ENCODE measurements around the gene KCNQ1.

Gene KCNQ1

GRCh38 chr11:2813141-2813908 lies 368.5 kb downstream of the KCNQ1 start:
- no peaks in the 10 kb centered on the region for H3K27me3 Mint-ChIP-seq
- H3K36me3 Mint-ChIP-seq = peaks cover 18% of the 10 kb centered on the region
- no peak overlapping the region for H3K27ac Mint-ChIP-seq
- peaks cover 5% of the 10 kb centered on the region for H3K9me3 Mint-ChIP-seq
- peaks cover 20% of the 10 kb centered on the region for H3K4me1 Mint-ChIP-seq
- H3K4me3 Mint-ChIP-seq = no peak overlapping the region

- no peak overlapping the region for H3K4me3 Mint-ChIP-seq
- H3K27me3 Mint-ChIP-seq = no peaks in the 10 kb centered on the region
- H3K4me1 Mint-ChIP-seq = peaks cover 15% of the 10 kb centered on the region
- H3K27ac Mint-ChIP-seq = peak overlapping the region; percentile 6
- H3K36me3 Mint-ChIP-seq = peaks cover 20% of the 10 kb centered on the region
- peaks cover 5% of the 10 kb centered on the region for H3K9me3 Mint-ChIP-seq
These were observed 369.2 kb downstream of the KCNQ1 start for GRCh38 chr11:2813968-2814367.

- Mint-ChIP-seq H3K27ac (no peak overlapping the region), H3K36me3 (peaks cover 24% of the 10 kb centered on the region), H3K4me3 (no peak overlapping the region), H3K27me3 (no peaks in the 10 kb centered on the region), H3K9me3 (peaks cover 5% of the 10 kb centered on the region), H3K4me1 (peaks cover 11% of the 10 kb centered on the region)
These were observed 369.9 kb downstream of the KCNQ1 start for GRCh38 chr11:2814751-2815150.

GRCh38 chr11:2815762-2816496 lies 371.1 kb downstream of the KCNQ1 start:
- Mint-ChIP-seq H3K4me3 (no peak overlapping the region), H3K27ac (no peak overlapping the region), H3K36me3 (peaks cover 33% of the 10 kb centered on the region), H3K4me1 (peaks cover 11% of the 10 kb centered on the region), H3K27me3 (no peaks in the 10 kb centered on the region), H3K9me3 (peaks cover 5% of the 10 kb centered on the region)

- peaks cover 35% of the 10 kb centered on the region for H3K36me3 Mint-ChIP-seq
- H3K4me3 Mint-ChIP-seq = no peak overlapping the region
- H3K9me3 Mint-ChIP-seq = peaks cover 5% of the 10 kb centered on the region
- H3K27ac Mint-ChIP-seq = no peak overlapping the region
- H3K4me1 Mint-ChIP-seq = peaks cover 11% of the 10 kb centered on the region
- H3K27me3 Mint-ChIP-seq = no peaks in the 10 kb centered on the region
These were observed 371.7 kb downstream of the KCNQ1 start for GRCh38 chr11:2816523-2816922.

GRCh38 chr11:2816941-2817421 lies 372.2 kb downstream of the KCNQ1 start:
- H3K4me1 Mint-ChIP-seq = peaks cover 9% of the 10 kb centered on the region
- H3K27me3 Mint-ChIP-seq = no peaks in the 10 kb centered on the region
- H3K27ac Mint-ChIP-seq = no peak overlapping the region
- peaks cover 10% of the 10 kb centered on the region for H3K9me3 Mint-ChIP-seq
- H3K4me3 Mint-ChIP-seq = no peak overlapping the region
- peaks cover 39% of the 10 kb centered on the region for H3K36me3 Mint-ChIP-seq

- Mint-ChIP-seq H3K9me3 (peaks cover 11% of the 10 kb centered on the region), H3K27ac (no peak overlapping the region), H3K27me3 (no peaks in the 10 kb centered on the region), H3K4me3 (no peak overlapping the region), H3K36me3 (peaks cover 42% of the 10 kb centered on the region), H3K4me1 (peaks cover 4% of the 10 kb centered on the region)
These were observed 372.6 kb downstream of the KCNQ1 start for GRCh38 chr11:2817431-2817830.

- H3K9me3 Mint-ChIP-seq = peaks cover 17% of the 10 kb centered on the region
These were observed 373.2 kb downstream of the KCNQ1 start for GRCh38 chr11:2818021-2818420.

GRCh38 chr11:2818503-2818902 lies 373.7 kb downstream of the KCNQ1 start:
- Mint-ChIP-seq H3K4me1 (no peaks in the 10 kb centered on the region), H3K27ac (no peak overlapping the region), H3K27me3 (no peaks in the 10 kb centered on the region), H3K9me3 (peaks cover 18% of the 10 kb centered on the region), H3K4me3 (no peak overlapping the region), H3K36me3 (peaks cover 48% of the 10 kb centered on the region)

More at GRCh38 chr11:2818021-2818420, 373.2 kb downstream of the KCNQ1 start:
- no peaks in the 10 kb centered on the region for H3K27me3 Mint-ChIP-seq
- no peak overlapping the region for H3K27ac Mint-ChIP-seq
- no peak overlapping the region for H3K4me3 Mint-ChIP-seq
- H3K36me3 Mint-ChIP-seq = peaks cover 48% of the 10 kb centered on the region
- H3K4me1 Mint-ChIP-seq = peaks cover under 1% of the 10 kb centered on the region

GRCh38 chr11:2819316-2819715 lies 374.5 kb downstream of the KCNQ1 start:
- H3K9me3 Mint-ChIP-seq = peaks cover 18% of the 10 kb centered on the region
- no peak overlapping the region for H3K27ac Mint-ChIP-seq
- no peaks in the 10 kb centered on the region for H3K27me3 Mint-ChIP-seq
- no peaks in the 10 kb centered on the region for H3K4me1 Mint-ChIP-seq
- no peak overlapping the region for H3K4me3 Mint-ChIP-seq
- peaks cover 42% of the 10 kb centered on the region for H3K36me3 Mint-ChIP-seq

GRCh38 chr11:2820976-2821375 lies 376.2 kb downstream of the KCNQ1 start:
- peaks cover 16% of the 10 kb centered on the region for H3K9me3 Mint-ChIP-seq
- no peak overlapping the region for H3K4me3 Mint-ChIP-seq
- H3K27ac Mint-ChIP-seq = no peak overlapping the region

GRCh38 chr11:2821891-2822290 lies 377.1 kb downstream of the KCNQ1 start:
- Mint-ChIP-seq H3K27me3 (no peaks in the 10 kb centered on the region), H3K36me3 (peaks cover 40% of the 10 kb centered on the region)

More at GRCh38 chr11:2820976-2821375, 376.2 kb downstream of the KCNQ1 start:
- no peaks in the 10 kb centered on the region for H3K27me3 Mint-ChIP-seq
- peaks cover 39% of the 10 kb centered on the region for H3K36me3 Mint-ChIP-seq
- no peaks in the 10 kb centered on the region for H3K4me1 Mint-ChIP-seq

GRCh38 chr11:2824851-2825250 lies 380.0 kb downstream of the KCNQ1 start:
- Mint-ChIP-seq H3K27me3 (no peaks in the 10 kb centered on the region), H3K36me3 (peaks cover 40% of the 10 kb centered on the region), H3K4me1 (no peaks in the 10 kb centered on the region), H3K9me3 (peaks cover 18% of the 10 kb centered on the region), H3K27ac (no peak overlapping the region), H3K4me3 (no peak overlapping the region)

More at GRCh38 chr11:2821891-2822290, 377.1 kb downstream of the KCNQ1 start:
- Mint-ChIP-seq H3K4me3 (no peak overlapping the region), H3K9me3 (peaks cover 13% of the 10 kb centered on the region), H3K4me1 (no peaks in the 10 kb centered on the region), H3K27ac (no peak overlapping the region)

- Mint-ChIP-seq H3K36me3 (peaks cover 37% of the 10 kb centered on the region), H3K27me3 (no peaks in the 10 kb centered on the region), H3K4me1 (no peaks in the 10 kb centered on the region), H3K9me3 (peaks cover 18% of the 10 kb centered on the region), H3K4me3 (no peak overlapping the region), H3K27ac (no peak overlapping the region)
These were observed 380.6 kb downstream of the KCNQ1 start for GRCh38 chr11:2825261-2825888.

GRCh38 chr11:2825889-2826678 lies 381.3 kb downstream of the KCNQ1 start:
- Mint-ChIP-seq H3K27me3 (no peaks in the 10 kb centered on the region), H3K27ac (no peak overlapping the region), H3K9me3 (peaks cover 18% of the 10 kb centered on the region), H3K4me3 (no peak overlapping the region), H3K4me1 (no peaks in the 10 kb centered on the region), H3K36me3 (peaks cover 32% of the 10 kb centered on the region)

Measured in activated naive CD4-positive, alpha-beta T cell treated with anti-CD3 and anti-CD28 coated beads, Interleukin-2, amount 50 U/mL, for 24 hours (primary cell).